ENCODE measurements around the gene MYO5A. TPM values are rescaled to one million over a fixed set of nuclear protein-coding genes. Genes with fewer than 3 reads are reported as not detected.
A peak's percentile ranks its signal among the peaks of the same experiment; 100 is the strongest.

Gene MYO5A
- total and polyA plus RNA-seq, 9 of the 15 experiments (the other 6 are each of a cell fraction or from before 2014, with no cell fraction given): 0.03 to 0.82 (median 0.40) TPM

GRCh38 chr15:52439470-52439869 lies 89.2 kb downstream of the MYO5A start:
- intact Hi-C loops (cut with micrococcal nuclease) (no loop called here), in situ Hi-C loops (cut with MboI) (no loop called here)
- H3K4me3 ChIP-seq: no peak overlapping the region
- BruUV-seq (replicated peaks): no TSS peak
- TF ChIP-seq ZBTB49 (CRISPR knock-in tag; IDR thresholded peaks at IDR 0.05; ENCODE audit: borderline replicate concordance) (no peak), CHD1 (IDR thresholded peaks at IDR 0.05; ENCODE audit: low read length) (no peak), FOSL1 (tag; conservative IDR thresholded peaks at IDR 0.05) (no peak), CTCFL (IDR thresholded peaks at IDR 0.05; ENCODE audit: borderline replicate concordance, insufficient read depth, low read depth, low read length, poor library complexity, severe bottlenecking) (no peak), ATF1 (CRISPR knock-in tag; IDR thresholded peaks at IDR 0.05) (no peak), ATF1 (tag; IDR thresholded peaks at IDR 0.05) (no peak), FOXJ2 (tag; IDR thresholded peaks at IDR 0.05) (no peak), ZNF589 (CRISPR knock-in tag; IDR thresholded peaks at IDR 0.05; ENCODE audit: low read depth) (no peak), STAT6 (CRISPR knock-in tag; IDR thresholded peaks at IDR 0.05) (no peak), ZNF23 (CRISPR knock-in tag; IDR thresholded peaks at IDR 0.05) (no peak), CC2D1A (IDR thresholded peaks at IDR 0.05) (no peak)
- CTCF ChIA-PET (ENCODE audit: low intra/inter-chr PET ratio): no interaction called here
- no peaks in the 10 kb centered on the region for H3K36me3 ChIP-seq (ENCODE audit: control insufficient read depth, insufficient read depth, low read length)
- H3K9me1 ChIP-seq (ENCODE audit: control insufficient read depth, insufficient read depth, low read length): no peaks in the 10 kb centered on the region
- DNase-seq (ENCODE audit: extremely low read depth in 1 of 4, low spot score in 3 of 4): no peak
- H3K27ac ChIP-seq (ENCODE audit: extremely low read depth, low read depth, low read length): no peak overlapping the region
- H2AFZ ChIP-seq (ENCODE audit: low read depth, low read length): peak overlapping the region; percentile 70
- H4K20me1 ChIP-seq (replicated peaks; ENCODE audit: control insufficient read depth, insufficient read depth, low read length): no peaks in the 10 kb centered on the region
- H3K4me1 ChIP-seq (replicated peaks in 1 of 2; ENCODE audit: control insufficient read depth in 2 of 2, insufficient read depth in 2 of 2, low read length in 2 of 2): no peaks in the 10 kb centered on the region
- POLR2A ChIA-PET: interaction anchor here (1.2 kb wide), 1 partner anchor 37 kb away, joined by 4 read pairs; no protein-coding TSS in a partner anchor
- no peak overlapping the region for H3K4me2 ChIP-seq (ENCODE audit: insufficient read depth, low read length)
- ATAC-seq: no peak
- no peak for FAIRE-seq
- no peak overlapping the region for H3K9ac ChIP-seq (ENCODE audit: insufficient read depth in 1 of 2, low read depth in 2 of 2, low read length in 2 of 2)
- H3K27me3 ChIP-seq (ENCODE audit: control insufficient read depth in 2 of 2, insufficient read depth in 2 of 2, low read length in 2 of 2): peaks cover 0 to 4% of the 10 kb centered on the region in 2 experiments; a peak in 2 of 5 replicates
- no peaks in the 10 kb centered on the region for H3K79me2 ChIP-seq (ENCODE audit: control insufficient read depth, insufficient read depth, low read length)
- H3K9me3 ChIP-seq (replicated peaks; ENCODE audit: control insufficient read depth, insufficient read depth, low read depth, low read length): no peaks in the 10 kb centered on the region

All from K562 (cell line).